ENCODE results near the gene KLF18.

The KLF18 gene

GRCh38 chr1:44141531-44141930, at the start of gene KLF18:
Gene KLF18 (minus strand): TSS chr1:44141631. CDS start chr1:44141631, 0 bp downstream.
- no peak within 1 kb of the TSS for H3K27ac ChIP-seq (ENCODE audit: low read length)
- no CpG with 5 or more reads among the region's 1 CpG for WGBS (ENCODE audit: insufficient coverage, insufficient read length)
- H3K9me3 ChIP-seq (ENCODE audit: control insufficient read depth, insufficient read depth, low read length), result peaks cover 1% of the 10 kb centered on the region; the same call in 1 of the 2 replicates
- H3K4me1 ChIP-seq (ENCODE audit: control insufficient read depth, insufficient read depth, low read length), result no peaks in the 10 kb centered on the region
- no peak within 1 kb of the TSS for H3K4me3 ChIP-seq (ENCODE audit: low read length)
- no peaks in the 10 kb centered on the region for H3K27me3 ChIP-seq (ENCODE audit: control insufficient read depth, insufficient read depth, low read length)
- no peaks in the 10 kb centered on the region for H3K36me3 ChIP-seq (ENCODE audit: control insufficient read depth, insufficient read depth, low read length)
- no peak for DNase-seq (ENCODE audit: low read depth, low spot score)

- DNase-seq (ENCODE audit: low read depth, low spot score), result no peak
- H3K4me3 ChIP-seq (ENCODE audit: low read length), result no peak overlapping the region
- no peaks in the 10 kb centered on the region for H3K27me3 ChIP-seq (ENCODE audit: control insufficient read depth, insufficient read depth, low read length)
- no peaks in the 10 kb centered on the region for H3K36me3 ChIP-seq (ENCODE audit: control insufficient read depth, insufficient read depth, low read length)
- no peaks in the 10 kb centered on the region for H3K4me1 ChIP-seq (ENCODE audit: control insufficient read depth, insufficient read depth, low read length)
- H3K9me3 ChIP-seq (ENCODE audit: control insufficient read depth, insufficient read depth, low read length), result no peaks in the 10 kb centered on the region; the same call in 1 of the 2 replicates
- no peak overlapping the region for H3K27ac ChIP-seq (ENCODE audit: low read length)
- WGBS (ENCODE audit: insufficient coverage, insufficient read length), result no CpG with 5 or more reads among the region's 1 CpG
These were observed 33.2 kb upstream of the KLF18 start for GRCh38 chr1:44174630-44175029.

GRCh38 chr1:44170281-44170823, 28.9 kb upstream of the KLF18 start:
- no peaks in the 10 kb centered on the region for H3K27me3 ChIP-seq (ENCODE audit: control insufficient read depth, insufficient read depth, low read length)
- H3K27ac ChIP-seq (ENCODE audit: low read length), result no peak overlapping the region
- no peak overlapping the region for H3K4me3 ChIP-seq (ENCODE audit: low read length)
- no peaks in the 10 kb centered on the region for H3K4me1 ChIP-seq (ENCODE audit: control insufficient read depth, insufficient read depth, low read length)
- H3K36me3 ChIP-seq (ENCODE audit: control insufficient read depth, insufficient read depth, low read length), result no peaks in the 10 kb centered on the region
- no peaks in the 10 kb centered on the region; the same call in 1 of the 2 replicates for H3K9me3 ChIP-seq (ENCODE audit: control insufficient read depth, insufficient read depth, low read length)
- WGBS (ENCODE audit: insufficient coverage, insufficient read length), result no CpG with 5 or more reads among the region's 3 CpGs
- no peak for DNase-seq (ENCODE audit: low read depth, low spot score)

GRCh38 chr1:44168520-44169098, 27.2 kb upstream of the KLF18 start:
- Histone ChIP-seq H3K27ac (ENCODE audit: low read length) (no peak overlapping the region), H3K27me3 (ENCODE audit: control insufficient read depth, insufficient read depth, low read length) (no peaks in the 10 kb centered on the region), H3K36me3 (ENCODE audit: control insufficient read depth, insufficient read depth, low read length) (no peaks in the 10 kb centered on the region), H3K9me3 (ENCODE audit: control insufficient read depth, insufficient read depth, low read length) (no peaks in the 10 kb centered on the region), H3K4me3 (ENCODE audit: low read length) (no peak overlapping the region), H3K4me1 (ENCODE audit: control insufficient read depth, insufficient read depth, low read length) (no peaks in the 10 kb centered on the region)
- no peak for DNase-seq (ENCODE audit: low read depth, low spot score)
- WGBS (ENCODE audit: insufficient coverage, insufficient read length), result no CpG with 5 or more reads among the region's 5 CpGs

- no peak overlapping the region for H3K27ac ChIP-seq (ENCODE audit: low read length)
- no peaks in the 10 kb centered on the region for H3K9me3 ChIP-seq (ENCODE audit: control insufficient read depth, insufficient read depth, low read length)
- H3K27me3 ChIP-seq (ENCODE audit: control insufficient read depth, insufficient read depth, low read length), result no peaks in the 10 kb centered on the region
- no peaks in the 10 kb centered on the region for H3K4me1 ChIP-seq (ENCODE audit: control insufficient read depth, insufficient read depth, low read length)
- H3K36me3 ChIP-seq (ENCODE audit: control insufficient read depth, insufficient read depth, low read length), result no peaks in the 10 kb centered on the region
- H3K4me3 ChIP-seq (ENCODE audit: low read length), result no peak overlapping the region
- no peak for DNase-seq (ENCODE audit: low read depth, low spot score)
These were observed 20.1 kb upstream of the KLF18 start for GRCh38 chr1:44161546-44161945.

GRCh38 chr1:44158871-44159270, 17.4 kb upstream of the KLF18 start:
- Histone ChIP-seq H3K9me3 (ENCODE audit: control insufficient read depth, insufficient read depth, low read length) (no peaks in the 10 kb centered on the region), H3K4me3 (ENCODE audit: low read length) (no peak overlapping the region), H3K27me3 (ENCODE audit: control insufficient read depth, insufficient read depth, low read length) (no peaks in the 10 kb centered on the region), H3K27ac (ENCODE audit: low read length) (no peak overlapping the region), H3K36me3 (ENCODE audit: control insufficient read depth, insufficient read depth, low read length) (no peaks in the 10 kb centered on the region), H3K4me1 (ENCODE audit: control insufficient read depth, insufficient read depth, low read length) (no peaks in the 10 kb centered on the region)
- DNase-seq (ENCODE audit: low read depth, low spot score), result no peak

- no CpG with 5 or more reads among the region's 1 CpG for WGBS (ENCODE audit: insufficient coverage, insufficient read length)
- DNase-seq (ENCODE audit: low read depth, low spot score), result no peak
- Histone ChIP-seq H3K27ac (ENCODE audit: low read length) (no peak overlapping the region), H3K4me1 (ENCODE audit: control insufficient read depth, insufficient read depth, low read length) (no peaks in the 10 kb centered on the region), H3K9me3 (ENCODE audit: control insufficient read depth, insufficient read depth, low read length) (no peaks in the 10 kb centered on the region), H3K36me3 (ENCODE audit: control insufficient read depth, insufficient read depth, low read length) (no peaks in the 10 kb centered on the region), H3K27me3 (ENCODE audit: control insufficient read depth, insufficient read depth, low read length) (no peaks in the 10 kb centered on the region), H3K4me3 (ENCODE audit: low read length) (no peak overlapping the region)
These were observed 16.5 kb upstream of the KLF18 start for GRCh38 chr1:44157903-44158302.

GRCh38 chr1:44154049-44154448, 12.6 kb upstream of the KLF18 start:
- H3K27ac ChIP-seq (ENCODE audit: low read length), result no peak overlapping the region
- no peak overlapping the region for H3K4me3 ChIP-seq (ENCODE audit: low read length)
- no peaks in the 10 kb centered on the region for H3K27me3 ChIP-seq (ENCODE audit: control insufficient read depth, insufficient read depth, low read length)
- WGBS (ENCODE audit: insufficient coverage, insufficient read length), result no CpG with 5 or more reads among the region's 3 CpGs
- H3K4me1 ChIP-seq (ENCODE audit: control insufficient read depth, insufficient read depth, low read length), result no peaks in the 10 kb centered on the region
- H3K36me3 ChIP-seq (ENCODE audit: control insufficient read depth, insufficient read depth, low read length), result no peaks in the 10 kb centered on the region
- no peaks in the 10 kb centered on the region for H3K9me3 ChIP-seq (ENCODE audit: control insufficient read depth, insufficient read depth, low read length)
- DNase-seq (ENCODE audit: low read depth, low spot score), result no peak

- Histone ChIP-seq H3K36me3 (ENCODE audit: control insufficient read depth, insufficient read depth, low read length) (no peaks in the 10 kb centered on the region), H3K27me3 (ENCODE audit: control insufficient read depth, insufficient read depth, low read length) (no peaks in the 10 kb centered on the region), H3K27ac (ENCODE audit: low read length) (no peak overlapping the region), H3K4me1 (ENCODE audit: control insufficient read depth, insufficient read depth, low read length) (no peaks in the 10 kb centered on the region), H3K4me3 (ENCODE audit: low read length) (no peak overlapping the region), H3K9me3 (ENCODE audit: control insufficient read depth, insufficient read depth, low read length) (no peaks in the 10 kb centered on the region)
- WGBS (ENCODE audit: insufficient coverage, insufficient read length), result no CpG with 5 or more reads among the region's 1 CpG
- DNase-seq (ENCODE audit: low read depth, low spot score), result no peak
These were observed 11.3 kb upstream of the KLF18 start for GRCh38 chr1:44152692-44153091.

- H3K9me3 ChIP-seq (ENCODE audit: control insufficient read depth, insufficient read depth, low read length), result no peaks in the 10 kb centered on the region
- no CpG with 5 or more reads among the region's 1 CpG for WGBS (ENCODE audit: insufficient coverage, insufficient read length)
- no peaks in the 10 kb centered on the region for H3K4me1 ChIP-seq (ENCODE audit: control insufficient read depth, insufficient read depth, low read length)
- H3K4me3 ChIP-seq (ENCODE audit: low read length), result no peak overlapping the region
- H3K27me3 ChIP-seq (ENCODE audit: control insufficient read depth, insufficient read depth, low read length), result no peaks in the 10 kb centered on the region
- no peaks in the 10 kb centered on the region for H3K36me3 ChIP-seq (ENCODE audit: control insufficient read depth, insufficient read depth, low read length)
- DNase-seq (ENCODE audit: low read depth, low spot score), result no peak
- no peak overlapping the region for H3K27ac ChIP-seq (ENCODE audit: low read length)
These were observed 10.4 kb upstream of the KLF18 start for GRCh38 chr1:44151808-44152207.

GRCh38 chr1:44151332-44151731, 9.9 kb upstream of the KLF18 start:
- WGBS (ENCODE audit: insufficient coverage, insufficient read length), result no CpG with 5 or more reads among the region's 6 CpGs
- Histone ChIP-seq H3K9me3 (ENCODE audit: control insufficient read depth, insufficient read depth, low read length) (no peaks in the 10 kb centered on the region), H3K27ac (ENCODE audit: low read length) (no peak overlapping the region), H3K4me1 (ENCODE audit: control insufficient read depth, insufficient read depth, low read length) (no peaks in the 10 kb centered on the region), H3K36me3 (ENCODE audit: control insufficient read depth, insufficient read depth, low read length) (no peaks in the 10 kb centered on the region), H3K27me3 (ENCODE audit: control insufficient read depth, insufficient read depth, low read length) (no peaks in the 10 kb centered on the region), H3K4me3 (ENCODE audit: low read length) (no peak overlapping the region)
- DNase-seq (ENCODE audit: low read depth, low spot score), result no peak

All from iPS DF 6.9 (cell line).